GM12878 (cell line): ENCODE measurements around the gene GET3. TPM values are rescaled to one million over a fixed set of nuclear protein-coding genes. Genes with fewer than 3 reads are reported as not detected.

ENCODE experiments used
- ATF7 ChIP-seq: fragments of 450-650 bp; IDR thresholded peaks from 2 replicates; pipeline ENCODE4 v1.6.1; 2016; ENCODE audit warnings: low read depth, mild to moderate bottlenecking
- BCLAF1 ChIP-seq: fragments of 450-650 bp; IDR thresholded peaks from 2 replicates; pipeline ENCODE4 v1.6.1; 2017; ENCODE audit warnings: antibody characterized with exemption, mild to moderate bottlenecking, moderate library complexity
- CBFB ChIP-seq: IDR thresholded peaks from 2 replicates; pipeline ENCODE4 v1.6.1; 2016; ENCODE audit warnings: antibody characterized with exemption, low read depth
- CBX3 ChIP-seq: fragments of 200-600 bp; sonication (generic); IDR thresholded peaks from 2 replicates; pipeline ENCODE4 v1.6.1; 2016; ENCODE audit warnings: low read depth, borderline replicate concordance
- CHD1 ChIP-seq: IDR thresholded peaks from 2 replicates; pipeline ENCODE4 v1.6.1; 2012; ENCODE audit warnings: low read depth, low read length, improper control_type of control experiment
- DPF2 ChIP-seq: fragments of 450-650 bp; IDR thresholded peaks from 2 replicates; pipeline ENCODE4 v1.6.1; 2017; ENCODE audit warnings: mild to moderate bottlenecking
- EGR1 ChIP-seq, 2 experiments: IDR thresholded peaks; 1 replicate in 1 of 2; 2 replicates in 1 of 2; pipeline ENCODE4 v1.6.1; 2011 to 2012; ENCODE audit warnings: low read depth in 2 of 2, low read length in 2 of 2, borderline replicate concordance in 1 of 2, mild to moderate bottlenecking in 1 of 2, moderate library complexity in 1 of 2
- HCFC1 ChIP-seq: fragments of 150-350 bp; IDR thresholded peaks from 2 replicates; pipeline ENCODE4 v1.6.1; 2014; ENCODE audit warnings: low read length
- HDAC2 ChIP-seq: fragments of 200-600 bp; sonication (generic); IDR thresholded peaks from 2 replicates; pipeline ENCODE4 v1.6.1; 2017
- JUNB ChIP-seq: IDR thresholded peaks from 2 replicates; pipeline ENCODE4 v1.6.1; 2016; ENCODE audit warnings: antibody characterized with exemption, mild to moderate bottlenecking
- MAX ChIP-seq: IDR thresholded peaks from 2 replicates; pipeline ENCODE4 v1.6.1; 2012; ENCODE audit warnings: low read depth, low read length, improper control_type of control experiment
- MYC ChIP-seq: IDR thresholded peaks from 2 replicates; pipeline ENCODE4 v1.6.1; 2011; ENCODE audit warnings: mild to moderate bottlenecking, low read length, moderate library complexity, inconsistent platforms; ENCODE audit not compliant: insufficient read depth, insufficient replicate concordance, insufficient read length, severe bottlenecking
- NR2C1 ChIP-seq: fragments of 450-650 bp; IDR thresholded peaks from 2 replicates; pipeline ENCODE4 v1.6.1; 2017; ENCODE audit warnings: antibody characterized with exemption, mild to moderate bottlenecking, moderate library complexity
- PRDM15 ChIP-seq: fragments of 450-650 bp; formaldehyde crosslinking; IDR thresholded peaks from 2 replicates; pipeline ENCODE4 v1.4.0; 2020; ENCODE audit warnings: mild to moderate bottlenecking, moderate library complexity
- RELA ChIP-seq: fragments of 450-650 bp; IDR thresholded peaks from 2 replicates; pipeline ENCODE4 v1.8.0; 2014; ENCODE audit warnings: borderline replicate concordance; ENCODE audit not compliant: partially characterized antibody
- SMARCA5 ChIP-seq: fragments of 450-650 bp; IDR thresholded peaks from 2 replicates; pipeline ENCODE4 v1.6.1; 2017; ENCODE audit warnings: mild to moderate bottlenecking
- ZNF24 ChIP-seq: fragments of 450-650 bp; IDR thresholded peaks from 2 replicates; pipeline ENCODE4 v1.6.1; 2017; ENCODE audit warnings: antibody characterized with exemption, mild to moderate bottlenecking
- ZNF274 ChIP-seq: IDR thresholded peaks from one replicate; pipeline ENCODE4 v1.8.0; 2011; ENCODE audit not compliant: insufficient read length, insufficient read depth
- ZNF687 ChIP-seq: fragments of 450-650 bp; IDR thresholded peaks from 2 replicates; pipeline ENCODE4 v1.6.1; 2017; ENCODE audit warnings: mild to moderate bottlenecking, moderate library complexity
- polyA plus RNA-seq, 11 experiments: library from polyadenylated mRNA; depleted of rRNA in 4 of 11; unstranded in 6 of 11; stranded (reverse) in 5 of 11; fragments of >200 nt; fragmentation: Nextera tagmentation in 4 of 11; fragmentation: Illumina TruSeq in 1 of 11; extraction: Ambion mirVana in 4 of 11; extraction: Trizol in 1 of 11; gene quantifications; 1 replicate in 1 of 11; 2 replicates in 10 of 11; pipeline versions ENCODE4 v1.2.1 to v1.2.3, GENCODE V29; 2011 to 2016; ENCODE audit warnings: inconsistent platforms in 2 of 11, missing spikeins in 2 of 11, low read depth in 1 of 11
- total RNA-seq, 4 experiments: library from RNA; depleted of rRNA in 3 of 4; stranded (reverse); fragments of >200 nt in 3 of 4; fragmentation: Illumina TruSeq in 1 of 4; extraction: Trizol in 1 of 4; gene quantifications; 2 replicates each; pipeline versions ENCODE4 v1.2.1 to v1.2.3, GENCODE V29; 2013 to 2021

Gene GET3
- total and polyA plus RNA-seq, 10 of the 15 experiments (the other 5 are each of a cell fraction or from before 2014, with no cell fraction given) = 14.5 to 144 (median 97.2) TPM

- TF ChIP-seq PRDM15 (CRISPR knock-in tag) (no peak), NR2C1 (peak; percentile 43; the same call in 1 of the 2 replicates), RELA (peak; percentile 44), JUNB (no peak), ZNF687 (peak; percentile 33; the same call in 1 of the 2 replicates), ZNF24 (no peak), CBX3 (no peak), CBFB (peak; percentile 69; the same call in 1 of the 2 replicates), HDAC2 (no peak), BCLAF1 (no peak), SMARCA5 (no peak), CHD1 (no peak), ZNF274 (no peak), MYC (no peak), MAX (peak; percentile 83), HCFC1 (peak; percentile 87), EGR1 (IDR thresholded peaks at IDR 0.05; ENCODE audit: borderline replicate concordance in 1 of 2, low read depth in 2 of 2, low read length in 2 of 2) (peak; percentile 8 to 67; a peak in 1 of 3 replicates), DPF2 (no peak), ATF7 (peak; percentile 31; the same call in 1 of the 2 replicates)
Observed at GRCh38 chr19:12696366-12697335, 40.6 kb upstream of the GET3 start, which contains the start of gene FBXW9 (continued).
